Measurements from ENCODE around the gene ACACA.

The ACACA gene

DNA sequence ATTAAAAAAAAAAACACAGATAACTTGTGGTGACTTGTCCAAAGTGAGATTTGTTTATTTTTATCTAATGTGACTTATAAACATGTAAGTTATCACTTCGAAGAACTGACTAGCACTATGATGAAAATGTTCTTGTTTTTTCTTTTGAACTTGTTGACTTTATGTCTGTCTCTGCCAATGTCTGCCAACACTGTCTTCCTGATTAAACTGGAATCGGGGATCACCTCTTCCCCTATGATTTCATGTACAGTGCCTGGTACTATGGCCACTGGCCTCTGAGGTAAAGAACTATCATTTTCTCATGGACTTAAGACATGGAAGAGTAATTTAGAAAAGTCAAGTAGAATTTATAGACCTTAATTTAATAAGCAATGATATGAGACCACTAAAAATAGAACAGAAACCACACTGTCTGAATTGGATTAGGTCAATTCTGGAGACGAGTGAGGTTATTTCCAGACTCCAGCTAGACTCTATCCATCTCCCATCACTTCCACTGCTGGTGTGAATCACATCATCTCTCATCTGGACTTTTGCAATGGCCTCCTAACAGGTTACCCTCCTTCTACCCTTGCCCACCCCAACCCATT is 22.0 kb downstream of the ACACA start:
- Histone ChIP-seq H3K27ac (ENCODE audit: low read depth, low read length) (no peak overlapping the region), H3F3A (ENCODE audit: control insufficient read depth, insufficient read depth) (no peaks in the 10 kb centered on the region), H3K27me3 (ENCODE audit: control insufficient read depth, low read length) (no peaks in the 10 kb centered on the region), H3K4me3 (ENCODE audit: low read length) (no peak overlapping the region), H3K4me1 (ENCODE audit: control insufficient read depth, low read length) (peaks cover 3% of the 10 kb centered on the region; the same call in 1 of the 2 replicates), H3K9me2 (replicated peaks; ENCODE audit: control insufficient read depth, low read length) (no peaks in the 10 kb centered on the region), H3K4me2 (ENCODE audit: low read length) (no peak overlapping the region), H3K79me2 (ENCODE audit: control insufficient read depth, low read length) (no peaks in the 10 kb centered on the region), H3K36me3 (ENCODE audit: control insufficient read depth, low read length) (no peaks in the 10 kb centered on the region), H4K20me1 (ENCODE audit: control insufficient read depth, insufficient read depth, low read depth, low read length) (no peaks in the 10 kb centered on the region), H3K9me3 (ENCODE audit: control insufficient read depth, insufficient read depth, low read length) (no peaks in the 10 kb centered on the region)
- TF ChIP-seq CTCF (IDR thresholded peaks at IDR 0.05; ENCODE audit: low read depth, low read length, poor library complexity, severe bottlenecking) (no peak), EZH2phosphoT487 (IDR thresholded peaks at IDR 0.05; ENCODE audit: borderline replicate concordance, low read length) (no peak)

GRCh38 chr17:37382056-37382455 is 24.6 kb downstream of the ACACA start:
- Histone ChIP-seq H3K9me2 (replicated peaks; ENCODE audit: control insufficient read depth, low read length) (no peaks in the 10 kb centered on the region), H3K79me2 (ENCODE audit: control insufficient read depth, low read length) (no peaks in the 10 kb centered on the region), H3K4me2 (ENCODE audit: low read length) (no peak overlapping the region), H3K4me3 (ENCODE audit: low read length) (no peak overlapping the region), H4K20me1 (ENCODE audit: control insufficient read depth, insufficient read depth, low read depth, low read length) (no peaks in the 10 kb centered on the region), H3K9me3 (ENCODE audit: control insufficient read depth, insufficient read depth, low read length) (no peaks in the 10 kb centered on the region), H3K36me3 (ENCODE audit: control insufficient read depth, low read length) (no peaks in the 10 kb centered on the region), H3F3A (ENCODE audit: control insufficient read depth, insufficient read depth) (no peaks in the 10 kb centered on the region), H3K27ac (ENCODE audit: low read depth, low read length) (no peak overlapping the region), H3K27me3 (ENCODE audit: control insufficient read depth, low read length) (no peaks in the 10 kb centered on the region), H3K4me1 (ENCODE audit: control insufficient read depth, low read length) (no peaks in the 10 kb centered on the region; the same call in 1 of the 2 replicates)
- no peak for TF ChIP-seq CTCF (IDR thresholded peaks at IDR 0.05; ENCODE audit: low read depth, low read length, poor library complexity, severe bottlenecking)
- TF ChIP-seq EZH2phosphoT487 (IDR thresholded peaks at IDR 0.05; ENCODE audit: borderline replicate concordance, low read length) = no peak

- H3K9me2 ChIP-seq (replicated peaks; ENCODE audit: control insufficient read depth, low read length) = no peaks in the 10 kb centered on the region
- H3K27me3 ChIP-seq (ENCODE audit: control insufficient read depth, low read length) = no peaks in the 10 kb centered on the region
- no peaks in the 10 kb centered on the region for H3K9me3 ChIP-seq (ENCODE audit: control insufficient read depth, insufficient read depth, low read length)
- H3K27ac ChIP-seq (ENCODE audit: low read depth, low read length) = no peak within 1 kb of the TSS
- H3K36me3 ChIP-seq (ENCODE audit: control insufficient read depth, low read length) = no peaks in the 10 kb centered on the region
- no peak within 1 kb of the TSS for H3K4me3 ChIP-seq (ENCODE audit: low read length)
- H3K4me2 ChIP-seq (ENCODE audit: low read length) = no peak within 1 kb of the TSS
- no peak for TF ChIP-seq CTCF (IDR thresholded peaks at IDR 0.05; ENCODE audit: low read depth, low read length, poor library complexity, severe bottlenecking)
- TF ChIP-seq EZH2phosphoT487 (IDR thresholded peaks at IDR 0.05; ENCODE audit: borderline replicate concordance, low read length) = no peak
- no peaks in the 10 kb centered on the region for H3K79me2 ChIP-seq (ENCODE audit: control insufficient read depth, low read length)
- no peaks in the 10 kb centered on the region for H4K20me1 ChIP-seq (ENCODE audit: control insufficient read depth, insufficient read depth, low read depth, low read length)
- H3K4me1 ChIP-seq (ENCODE audit: control insufficient read depth, low read length) = peaks cover 5% of the 10 kb centered on the region
- no peaks in the 10 kb centered on the region for H3F3A ChIP-seq (ENCODE audit: control insufficient read depth, insufficient read depth)
Observed at GRCh38 chr17:37375706-37376105, 30.9 kb downstream of the ACACA start, which contains the start of gene C17orf78. TSS of gene C17orf78 (plus strand) at chr17:37375985. CDS start at chr17:37376093, 108 bp downstream.

Measured in DOHH2 (cell line).